Measurements from ENCODE around the gene NADSYN1. TPM values are rescaled to one million over a fixed set of nuclear protein-coding genes. Genes with fewer than 3 reads are reported as not detected.

NADSYN1 gene
- total RNA-seq, 4 donors from 2014 or later, result 42.9 to 78.2 (median 64.1) TPM

DNA sequence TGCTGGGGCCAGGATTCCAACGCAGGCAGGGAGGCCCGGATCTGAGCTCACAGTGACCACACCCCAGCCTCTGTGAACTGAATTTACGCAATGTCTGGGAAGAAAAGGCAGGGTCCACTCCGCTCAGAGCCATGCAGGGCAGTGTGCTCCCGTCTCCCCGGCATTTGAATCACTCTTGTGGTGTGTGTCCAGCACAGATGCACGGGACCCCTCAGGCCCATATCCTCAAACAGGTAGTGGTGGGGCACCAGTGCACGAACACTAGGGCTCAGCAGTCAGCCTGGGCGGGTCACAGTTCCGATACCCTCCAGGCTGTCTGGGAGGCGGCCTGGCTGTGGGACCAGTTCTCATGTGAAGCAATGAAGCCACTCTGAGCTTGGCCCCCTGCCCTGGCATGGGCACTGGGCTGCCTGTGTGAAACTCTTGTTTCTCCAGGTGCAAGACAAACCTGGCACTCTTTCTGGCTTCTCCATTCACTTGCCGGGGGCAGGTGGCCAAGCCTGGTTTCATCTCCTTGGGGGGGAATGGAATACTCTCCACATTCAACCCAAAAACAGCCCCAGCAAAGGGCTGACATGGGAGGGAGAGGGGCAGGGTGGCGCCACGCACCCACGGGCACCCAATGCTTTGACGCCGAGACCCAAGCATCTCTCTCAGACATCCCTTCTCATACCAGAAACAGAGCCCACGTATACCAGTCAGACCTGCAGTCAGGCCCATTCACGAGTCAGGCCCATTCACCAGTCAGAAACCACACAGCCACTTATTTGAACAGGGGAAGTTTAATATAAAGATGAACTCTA lies 19.2 kb upstream of the NADSYN1 start:
- ATAC-seq (ENCODE audit: low FRiP score), result peak; percentile 85
- DNase-seq (ENCODE audit: low spot score), result no peak
- TF ChIP-seq, protein P1, sequence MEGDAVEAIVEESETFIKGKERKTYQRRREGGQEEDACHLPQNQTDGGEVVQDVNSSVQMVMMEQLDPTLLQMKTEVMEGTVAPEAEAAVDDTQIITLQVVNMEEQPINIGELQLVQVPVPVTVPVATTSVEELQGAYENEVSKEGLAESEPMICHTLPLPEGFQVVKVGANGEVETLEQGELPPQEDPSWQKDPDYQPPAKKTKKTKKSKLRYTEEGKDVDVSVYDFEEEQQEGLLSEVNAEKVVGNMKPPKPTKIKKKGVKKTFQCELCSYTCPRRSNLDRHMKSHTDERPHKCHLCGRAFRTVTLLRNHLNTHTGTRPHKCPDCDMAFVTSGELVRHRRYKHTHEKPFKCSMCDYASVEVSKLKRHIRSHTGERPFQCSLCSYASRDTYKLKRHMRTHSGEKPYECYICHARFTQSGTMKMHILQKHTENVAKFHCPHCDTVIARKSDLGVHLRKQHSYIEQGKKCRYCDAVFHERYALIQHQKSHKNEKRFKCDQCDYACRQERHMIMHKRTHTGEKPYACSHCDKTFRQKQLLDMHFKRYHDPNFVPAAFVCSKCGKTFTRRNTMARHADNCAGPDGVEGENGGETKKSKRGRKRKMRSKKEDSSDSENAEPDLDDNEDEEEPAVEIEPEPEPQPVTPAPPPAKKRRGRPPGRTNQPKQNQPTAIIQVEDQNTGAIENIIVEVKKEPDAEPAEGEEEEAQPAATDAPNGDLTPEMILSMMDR (IDR thresholded peaks at IDR 0.05), result no peak

DNA sequence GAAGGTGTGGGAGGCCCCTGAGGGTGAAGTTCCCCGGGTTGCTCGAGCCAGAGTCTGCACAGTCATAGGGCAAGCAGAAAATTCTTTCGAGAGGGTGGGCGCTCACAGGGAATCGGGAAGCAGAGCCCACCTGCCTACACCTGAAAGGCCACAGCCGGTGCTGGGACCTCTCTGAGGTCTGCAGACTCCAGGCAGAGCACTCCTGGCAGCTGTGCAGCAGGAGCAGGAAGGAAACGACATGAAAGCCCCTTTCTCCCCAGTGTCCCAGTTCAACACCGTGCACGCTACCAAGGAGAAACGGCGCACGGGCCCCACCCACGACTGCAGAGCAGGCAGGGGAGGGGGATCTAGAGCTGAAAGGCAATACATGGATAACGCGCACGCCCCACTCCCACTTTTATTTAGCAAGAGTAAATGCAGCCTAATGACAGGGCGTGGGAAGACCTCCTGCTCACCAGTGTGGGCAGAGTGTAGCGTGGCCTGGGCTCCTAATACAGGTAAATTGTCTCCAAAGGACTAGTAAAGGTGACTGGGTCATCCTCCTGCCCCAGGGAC lies 18.4 kb upstream of the NADSYN1 start:
- ATAC-seq (ENCODE audit: low FRiP score) (no peak), DNase-seq (ENCODE audit: low spot score) (no peak)
- TF ChIP-seq, protein P1 (IDR thresholded peaks at IDR 0.05), result no peak

DNA sequence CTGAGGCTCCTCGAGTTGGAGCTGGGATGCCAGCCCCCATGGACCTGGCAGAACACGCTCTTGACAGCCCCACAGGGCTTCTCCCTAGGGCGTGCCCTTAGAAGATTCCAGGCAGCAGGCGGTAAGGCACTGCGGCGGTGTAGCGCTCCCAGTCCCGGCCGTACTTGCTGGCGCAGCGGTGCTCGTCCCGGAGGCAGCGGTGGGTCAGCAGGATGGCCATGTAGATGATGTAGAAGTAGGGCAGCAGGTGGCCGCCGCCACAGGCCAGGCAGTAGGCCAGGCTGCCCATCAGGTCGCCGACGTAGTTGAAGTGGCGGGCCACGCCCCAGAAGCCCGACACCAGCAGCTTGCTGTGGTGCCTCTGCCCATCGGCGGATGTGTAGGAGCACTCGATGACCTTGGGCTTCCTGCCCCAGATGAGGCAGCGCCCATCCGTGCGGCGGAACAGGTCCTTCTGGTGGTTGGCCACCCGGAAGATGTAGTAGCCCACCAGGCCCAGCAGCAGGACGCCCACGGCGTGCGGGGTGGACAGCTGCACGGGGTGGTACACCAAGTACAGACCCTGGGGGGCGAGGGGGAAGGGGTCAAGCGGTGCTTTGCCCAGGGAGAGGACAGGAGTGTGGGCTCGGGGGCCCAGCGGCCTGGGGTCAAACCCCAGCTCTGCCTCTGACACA lies 17.6 kb upstream of the NADSYN1 start:
- ATAC-seq (ENCODE audit: low FRiP score), result no peak
- TF ChIP-seq, protein P1 (IDR thresholded peaks at IDR 0.05), result no peak
- DNase-seq (ENCODE audit: low spot score), result no peak

DNA sequence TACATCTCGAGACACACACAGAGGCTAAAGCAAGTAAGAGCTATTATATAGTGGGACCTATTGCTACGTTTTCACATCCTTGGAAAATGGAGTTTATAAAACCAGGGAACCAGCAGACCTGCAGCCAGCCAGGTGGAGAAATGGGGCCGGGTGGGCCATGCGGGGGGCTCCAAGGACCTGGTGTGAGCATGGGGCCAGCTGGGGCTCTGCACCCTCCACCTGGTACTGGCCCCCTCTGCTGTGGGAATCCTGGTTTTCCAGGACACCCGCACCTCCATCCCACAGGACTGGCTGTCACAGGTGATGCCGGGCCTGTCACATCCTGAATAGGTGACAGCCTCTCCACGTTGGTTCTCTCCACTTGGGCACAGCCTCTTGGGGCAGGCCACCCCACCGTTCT lies 16.1 kb upstream of the NADSYN1 start:
- ATAC-seq (ENCODE audit: low FRiP score) (no peak), DNase-seq (ENCODE audit: low spot score) (no peak)
- TF ChIP-seq, protein P1 (IDR thresholded peaks at IDR 0.05), result no peak

DNA sequence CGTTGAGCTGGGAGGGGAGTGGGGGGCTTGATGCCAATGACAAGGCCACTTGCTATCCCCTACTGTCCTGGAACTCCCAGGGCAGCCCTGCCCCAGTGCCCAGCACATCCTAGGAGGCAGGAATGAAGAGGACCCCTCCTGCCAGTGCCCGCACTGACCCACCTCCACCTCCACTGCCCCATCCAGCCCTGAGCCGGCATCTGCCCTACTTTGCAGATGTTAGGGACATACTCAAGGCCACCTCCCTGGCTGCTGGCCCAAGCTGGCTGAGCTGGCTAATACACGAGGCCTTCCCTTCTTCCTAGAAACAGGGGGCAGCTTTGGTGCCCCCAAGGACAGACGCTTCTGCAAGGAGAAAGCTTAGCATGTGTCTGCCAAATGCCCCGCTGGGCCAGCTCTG lies 15.6 kb upstream of the NADSYN1 start:
- ATAC-seq (ENCODE audit: low FRiP score) (no peak), DNase-seq (ENCODE audit: low spot score) (no peak)
- TF ChIP-seq, protein P1 (IDR thresholded peaks at IDR 0.05), result no peak

DNA sequence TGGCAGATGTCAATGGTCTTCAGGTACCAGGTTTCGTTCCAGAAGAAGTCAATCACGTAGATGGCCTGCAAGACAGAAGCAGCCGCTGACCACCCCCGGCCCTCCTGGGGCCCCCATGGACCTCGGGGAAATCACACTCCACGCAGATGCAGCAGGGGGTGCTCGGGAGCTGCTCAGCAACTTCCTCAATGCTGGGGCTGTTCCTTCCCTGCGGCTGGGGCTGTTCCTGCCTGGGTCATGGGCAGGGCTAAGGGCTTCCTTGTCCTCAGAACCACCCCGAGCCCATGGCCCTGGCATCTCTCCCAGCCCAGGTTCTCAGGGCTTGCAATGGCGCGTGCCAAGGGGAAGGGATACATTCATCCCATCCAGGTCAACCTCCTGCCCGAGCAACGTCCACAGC lies 15.1 kb upstream of the NADSYN1 start:
- ATAC-seq (ENCODE audit: low FRiP score) (no peak), DNase-seq (ENCODE audit: low spot score) (no peak)
- TF ChIP-seq, protein P1 (IDR thresholded peaks at IDR 0.05), result no peak
